Neuronal stem cell (in vitro differentiated cells): ENCODE measurements around the gene DTX4.

Experiments used
- DNase-seq: peaks from one replicate; pipeline ENCODE4 v3.0.0-alpha.2; 2013; ENCODE audit warnings: low spot score
- H2AFZ ChIP-seq: one replicate; pipeline ENCODE4 v1.6.1; 2013; ENCODE audit warnings: mild to moderate bottlenecking, low read length, inconsistent platforms
- H2AK5ac ChIP-seq: 2 replicates; pipeline ENCODE4 v1.6.1; 2013; ENCODE audit warnings: low read depth, mild to moderate bottlenecking, inconsistent platforms, low read length, moderate library complexity, mixed read lengths
- H2BK120ac ChIP-seq: 2 replicates; pipeline ENCODE4 v1.6.1; 2013; ENCODE audit warnings: low read depth, mild to moderate bottlenecking, inconsistent platforms, low read length, moderate library complexity, mixed read lengths
- H2BK12ac ChIP-seq: one replicate; pipeline ENCODE4 v1.6.1; 2013; ENCODE audit warnings: low read length, inconsistent platforms
- H2BK15ac ChIP-seq: 2 replicates; pipeline ENCODE4 v1.6.1; 2013; ENCODE audit warnings: mild to moderate bottlenecking, low read length, inconsistent platforms, mixed read lengths
- H2BK5ac ChIP-seq: one replicate; pipeline ENCODE4 v1.6.1; 2013; ENCODE audit warnings: inconsistent platforms, mild to moderate bottlenecking, low read length, moderate library complexity
- H3K14ac ChIP-seq: one replicate; pipeline ENCODE4 v1.6.1; 2013; ENCODE audit warnings: low read length, inconsistent platforms
- H3K18ac ChIP-seq: 2 replicates; pipeline ENCODE4 v1.6.1; 2013; ENCODE audit warnings: low read length, inconsistent platforms
- H3K23ac ChIP-seq: 2 replicates; pipeline ENCODE4 v1.6.1; 2013; ENCODE audit warnings: low read depth, mild to moderate bottlenecking, mixed read lengths, low read length, inconsistent platforms; ENCODE audit not compliant: poor library complexity
- H3K27ac ChIP-seq: replicated peaks from 3 replicates; pipeline ENCODE4 v1.5.1; 2013; ENCODE audit warnings: low read length, inconsistent platforms
- H3K27me3 ChIP-seq, 3 experiments: 2 replicates each; pipeline ENCODE4 v1.6.1; 2013; ENCODE audit warnings: low read length in 3 of 3, mild to moderate bottlenecking in 2 of 3, inconsistent platforms in 1 of 3, low read depth in 1 of 3, mixed read lengths in 1 of 3, moderate library complexity in 1 of 3; ENCODE audit not compliant: control insufficient read depth in 3 of 3, insufficient read depth in 3 of 3
- H3K36me3 ChIP-seq, 2 donors: replicated peaks in 1 of 2; 2 replicates each; pipeline ENCODE4 v1.6.1; 2013; ENCODE audit warnings: low read length in 2 of 2; ENCODE audit not compliant: control insufficient read depth in 2 of 2, insufficient read depth in 2 of 2
- H3K4ac ChIP-seq: 2 replicates; pipeline ENCODE4 v1.6.1; 2013; ENCODE audit warnings: inconsistent platforms, mild to moderate bottlenecking, low read length, moderate library complexity
- H3K4me1 ChIP-seq, 2 donors: 1 replicate in 1 of 2; 2 replicates in 1 of 2; pipeline ENCODE4 v1.6.1; 2013; ENCODE audit warnings: low read length in 2 of 2, low read depth in 1 of 2; ENCODE audit not compliant: control insufficient read depth in 2 of 2, insufficient read depth in 1 of 2
- H3K4me2 ChIP-seq: one replicate; pipeline ENCODE4 v1.6.1; 2013; ENCODE audit warnings: mild to moderate bottlenecking, low read length, inconsistent platforms; ENCODE audit not compliant: insufficient read depth, poor library complexity, severe bottlenecking
- H3K4me3 ChIP-seq, 2 donors: 2 replicates each; pipeline ENCODE4 v1.5.1; 2013; ENCODE audit warnings: low read length in 2 of 2, mild to moderate bottlenecking in 2 of 2, inconsistent platforms in 1 of 2, moderate library complexity in 1 of 2
- H3K79me1 ChIP-seq: one replicate; pipeline ENCODE4 v1.6.1; 2013; ENCODE audit warnings: low read depth, mild to moderate bottlenecking, inconsistent platforms, low read length, moderate library complexity
- H3K9ac ChIP-seq: one replicate; pipeline ENCODE4 v1.6.1; 2013; ENCODE audit warnings: mild to moderate bottlenecking, low read depth, low read length, inconsistent platforms; ENCODE audit not compliant: poor library complexity
- H3K9me3 ChIP-seq, 2 donors: replicated peaks in 1 of 2; 2 replicates each; pipeline versions ENCODE3 to v1.6.1; 2013; ENCODE audit warnings: low read length in 2 of 2, mild to moderate bottlenecking in 2 of 2, inconsistent platforms in 1 of 2, low read depth in 1 of 2, mixed read lengths in 1 of 2, moderate library complexity in 1 of 2; ENCODE audit not compliant: control insufficient read depth in 2 of 2, insufficient read depth in 1 of 2
- H4K8ac ChIP-seq: one replicate; pipeline ENCODE4 v1.6.1; 2013; ENCODE audit warnings: low read depth, mild to moderate bottlenecking, inconsistent platforms, low read length, moderate library complexity
- H4K91ac ChIP-seq: one replicate; pipeline ENCODE4 v1.6.1; 2013; ENCODE audit warnings: low read length, low read depth, mild to moderate bottlenecking, inconsistent platforms; ENCODE audit not compliant: poor library complexity
- WGBS, 2 donors: extraction: QIAGEN DNeasy Blood & Tissue Kit; methylation state at CpG; one replicate each; pipeline ENCODE4 v1.1.7; 2013; ENCODE audit warnings: missing lambda C conversion rate in 2 of 2, mixed read lengths in 1 of 2; ENCODE audit not compliant: insufficient read length in 2 of 2, insufficient replicate concordance in 1 of 2; ENCODE audit errors: extremely low coverage in 2 of 2; 5-methylcytosine and 5-hydroxymethylcytosine counted together

The DTX4 gene

DNA sequence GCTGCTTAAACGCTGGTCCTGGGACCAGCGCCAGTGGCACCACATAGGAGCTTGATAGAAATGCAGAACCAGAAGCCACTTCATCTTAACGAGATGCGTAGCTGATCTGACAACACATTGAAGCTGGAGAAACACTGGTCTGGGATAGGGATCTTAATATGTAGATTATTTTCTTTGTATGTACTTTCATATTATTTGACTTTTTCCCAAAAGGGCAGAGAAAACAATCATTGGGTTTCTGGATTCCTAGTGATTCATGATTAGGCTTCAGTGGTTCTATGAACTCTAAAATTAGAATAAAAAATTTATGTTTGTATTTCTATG is 28.5 kb downstream of the DTX4 start:
- Histone ChIP-seq H2BK12ac (no peak overlapping the region), H3K9ac (no peak overlapping the region), H3K4me3 (no peak overlapping the region), H3K18ac (no peak overlapping the region), H3K4me1 (peaks cover 0 to 14% of the 10 kb centered on the region in 2 donors), H3K23ac (no peak overlapping the region), H4K8ac (no peak overlapping the region), H3K4ac (no peak overlapping the region), H3K27me3 (peaks cover 0 to 1% (median 0%) of the 10 kb centered on the region in 3 experiments), H2BK5ac (no peak overlapping the region), H3K79me1 (peaks cover 5% of the 10 kb centered on the region), H4K91ac (no peak overlapping the region), H3K14ac (no peak overlapping the region), H3K27ac (no peak overlapping the region), H2AFZ (no peak overlapping the region), H2BK15ac (no peak overlapping the region), H2AK5ac (no peak overlapping the region), H3K9me3 (peaks cover 4 to 14% of the 10 kb centered on the region in 2 donors), H2BK120ac (no peak overlapping the region), H3K36me3 (peaks cover 62 to 100% of the 10 kb centered on the region in 2 donors), H3K4me2 (no peak overlapping the region)
- no CpG with 5 or more reads among the region's 4 CpGs for WGBS, 2 donors
- no peak for DNase-seq

- Histone ChIP-seq H2BK15ac (no peak overlapping the region), H3K27ac (no peak overlapping the region), H3K4me1 (peaks cover 0 to 14% of the 10 kb centered on the region in 2 donors), H3K18ac (no peak overlapping the region), H3K4me3 (no peak overlapping the region), H3K4me2 (no peak overlapping the region), H2BK5ac (no peak overlapping the region), H3K4ac (no peak overlapping the region), H2BK12ac (no peak overlapping the region), H3K14ac (no peak overlapping the region), H4K8ac (no peak overlapping the region), H3K79me1 (peaks cover 5% of the 10 kb centered on the region), H4K91ac (no peak overlapping the region), H3K23ac (no peak overlapping the region), H2BK120ac (no peak overlapping the region), H2AK5ac (no peak overlapping the region), H2AFZ (no peak overlapping the region), H3K9ac (no peak overlapping the region), H3K9me3 (peaks cover 2 to 5% of the 10 kb centered on the region in 2 donors), H3K36me3 (peaks cover 61 to 100% of the 10 kb centered on the region in 2 donors), H3K27me3 (peaks cover 0 to 1% (median 0%) of the 10 kb centered on the region in 3 experiments)
- no CpG with 5 or more reads among the region's 3 CpGs for WGBS, 2 donors
- no peak for DNase-seq
Observed at GRCh38 chr11:59201353-59201752, 29.4 kb downstream of the DTX4 start.

GRCh38 chr11:59204746-59205145 is 32.8 kb downstream of the DTX4 start:
- no peak overlapping the region for H2BK12ac ChIP-seq
- no peak overlapping the region for H3K27ac ChIP-seq
- H2BK5ac ChIP-seq, result no peak overlapping the region
- peaks cover 2% of the 10 kb centered on the region in 2 donors for H3K4me1 ChIP-seq
- no peak overlapping the region for H3K4me2 ChIP-seq
- H2AK5ac ChIP-seq, result no peak overlapping the region
- no peak overlapping the region for H3K23ac ChIP-seq
- no peak overlapping the region for H2AFZ ChIP-seq
- H3K4ac ChIP-seq, result no peak overlapping the region
- no peak overlapping the region for H3K14ac ChIP-seq
- WGBS, 2 donors, result no CpG with 5 or more reads among the region's 3 CpGs
- peaks cover 5% of the 10 kb centered on the region for H3K79me1 ChIP-seq
- no peak overlapping the region for H2BK120ac ChIP-seq
- peak overlapping the region in 1 of 2 donors; percentile 18 for H3K4me3 ChIP-seq
- peak overlapping the region; percentile 12 for H3K18ac ChIP-seq
- H4K91ac ChIP-seq, result no peak overlapping the region
- H4K8ac ChIP-seq, result no peak overlapping the region
- no peaks in the 10 kb centered on the region for H3K9me3 ChIP-seq
- DNase-seq, result no peak
- H3K36me3 ChIP-seq, result peaks cover 63 to 98% of the 10 kb centered on the region in 2 donors
- peaks cover 0 to 1% (median 0%) of the 10 kb centered on the region in 3 experiments for H3K27me3 ChIP-seq
- H3K9ac ChIP-seq, result peak overlapping the region; percentile 1
- no peak overlapping the region for H2BK15ac ChIP-seq

GRCh38 chr11:59205648-59206047 is 33.7 kb downstream of the DTX4 start:
- no peak overlapping the region for H3K18ac ChIP-seq
- H3K79me1 ChIP-seq, result peaks cover 5% of the 10 kb centered on the region
- H3K9me3 ChIP-seq, result no peaks in the 10 kb centered on the region
- H2BK5ac ChIP-seq, result no peak overlapping the region
- no peak overlapping the region for H2BK15ac ChIP-seq
- H3K4me3 ChIP-seq, result no peak overlapping the region
- no peak overlapping the region for H3K23ac ChIP-seq
- H3K36me3 ChIP-seq, result peaks cover 61 to 89% of the 10 kb centered on the region in 2 donors
- no peak overlapping the region for H2BK120ac ChIP-seq
- H2AFZ ChIP-seq, result no peak overlapping the region
- H3K9ac ChIP-seq, result no peak overlapping the region
- no peak overlapping the region for H3K4me2 ChIP-seq
- H2BK12ac ChIP-seq, result no peak overlapping the region
- H3K14ac ChIP-seq, result no peak overlapping the region
- H4K91ac ChIP-seq, result no peak overlapping the region
- H3K27ac ChIP-seq, result no peak overlapping the region
- no peak overlapping the region for H4K8ac ChIP-seq
- peaks cover 0 to 1% (median 0%) of the 10 kb centered on the region in 3 experiments for H3K27me3 ChIP-seq
- H3K4me1 ChIP-seq, result peaks cover 2% of the 10 kb centered on the region in 2 donors
- H3K4ac ChIP-seq, result no peak overlapping the region
- DNase-seq, result no peak
- WGBS, 2 donors, result no CpG with 5 or more reads among the region's 7 CpGs
- H2AK5ac ChIP-seq, result no peak overlapping the region
